B cell (primary cell): ENCODE measurements around the gene RNF227. TPM values are rescaled to one million over a fixed set of nuclear protein-coding genes. Genes with fewer than 3 reads are reported as not detected.
A peak's percentile ranks its signal among the peaks of the same experiment; 100 is the strongest.

Experiments used
- ATAC-seq: fragments of 200-7000 bp; cut with Tn5 transposase; one replicate; pipeline ENCODE4 v1.10.0; 2021; ENCODE audit warnings: low read depth, mild to moderate bottlenecking, moderate number of reproducible peaks, moderate library complexity
- CTCF ChIA-PET: fragments of 350-600 bp; sonication (Branson Sonifier 250); formaldehyde crosslinking; loops from one replicate; lab custom pipeline; 2021; ENCODE audit warnings: antibody characterized with exemption, inconsistent platforms; lab: Charles Lee
- POLR2A ChIA-PET: fragments of 350-600 bp; sonication (Branson Sonifier 250); formaldehyde crosslinking; loops from one replicate; lab custom pipeline; 2021; ENCODE audit warnings: antibody characterized with exemption; lab: Charles Lee
- DNase-seq: peaks from one replicate; pipeline ENCODE4 v3.0.0; 2013
- H2AFZ ChIP-seq: 2 replicates; pipeline ENCODE4 v1.6.1; 2012; ENCODE audit warnings: mild to moderate bottlenecking, low read depth, low read length; ENCODE audit not compliant: insufficient read depth, poor library complexity, severe bottlenecking
- H3K27ac ChIP-seq, 2 donors: 1 replicate in 1 of 2; 2 replicates in 1 of 2; pipeline ENCODE4 v1.5.1; 2012 to 2013; ENCODE audit warnings: low read length in 2 of 2, mild to moderate bottlenecking in 2 of 2, moderate library complexity in 1 of 2
- H3K27me3 ChIP-seq, 4 experiments: fragments of 200-600 bp in 1 of 4; sonication (generic) in 1 of 4; replicated peaks in 1 of 4; 1 replicate in 2 of 4; 2 replicates in 2 of 4; pipeline versions ENCODE4 v1.6.1 to v1.7.0; 2013 to 2016; ENCODE audit warnings: low read length in 3 of 4, mild to moderate bottlenecking in 2 of 4, mixed read lengths in 1 of 4, moderate library complexity in 1 of 4; ENCODE audit not compliant: insufficient read depth in 4 of 4, control insufficient read depth in 3 of 4; ENCODE audit errors: control extremely low read depth in 1 of 4
- H3K36me3 ChIP-seq, 2 experiments: replicated peaks in 1 of 2; 1 replicate in 1 of 2; 2 replicates in 1 of 2; pipeline versions ENCODE4 v1.6.1 to v1.7.1; 2013; ENCODE audit warnings: low read length in 1 of 2; ENCODE audit not compliant: insufficient read depth in 2 of 2, control insufficient read depth in 1 of 2; ENCODE audit errors: control extremely low read depth in 1 of 2, extremely low read depth in 1 of 2
- H3K4me1 ChIP-seq, 2 donors: fragments of 200-600 bp in 1 of 2; sonication (generic) in 1 of 2; 1 replicate in 1 of 2; 2 replicates in 1 of 2; pipeline versions ENCODE4 v1.5.1 to v1.6.1; 2013 to 2017; ENCODE audit warnings: low read length in 2 of 2; ENCODE audit not compliant: control insufficient read depth in 2 of 2, insufficient read depth in 2 of 2
- H3K4me2 ChIP-seq: replicated peaks from 2 replicates; pipeline ENCODE3; 2012; ENCODE audit warnings: mild to moderate bottlenecking, low read depth, low read length; ENCODE audit not compliant: poor library complexity, severe bottlenecking
- H3K4me3 ChIP-seq, 5 experiments: fragments of 200-600 bp in 1 of 5; sonication (generic) in 1 of 5; 1 replicate in 3 of 5; 2 replicates in 2 of 5; pipeline versions ENCODE4 v1.5.1 to v1.7.0; 2011 to 2016; ENCODE audit warnings: low read length in 4 of 5, mild to moderate bottlenecking in 4 of 5, low read depth in 2 of 5, control low read depth in 1 of 5, moderate library complexity in 1 of 5; ENCODE audit not compliant: insufficient read depth in 1 of 5; ENCODE audit errors: control extremely low read depth in 1 of 5, extremely low read depth in 1 of 5
- H3K79me2 ChIP-seq: fragments of 200-600 bp; sonication (generic); one replicate; pipeline ENCODE4 v1.6.0; 2016; ENCODE audit warnings: low read length; ENCODE audit not compliant: control insufficient read depth, insufficient read depth
- H3K9ac ChIP-seq: fragments of 200-600 bp; sonication (generic); 2 replicates; pipeline ENCODE4 v1.6.1; 2017; ENCODE audit warnings: mild to moderate bottlenecking, low read length, moderate library complexity
- H3K9me3 ChIP-seq, 3 donors: one replicate each; pipeline versions ENCODE4 v1.6.1 to v1.7.1; 2013; ENCODE audit warnings: low read length in 2 of 3; ENCODE audit not compliant: control insufficient read depth in 2 of 3, insufficient read depth in 1 of 3; ENCODE audit errors: control extremely low read depth in 1 of 3
- H4K20me1 ChIP-seq: 2 replicates; pipeline ENCODE4 v1.6.0; 2012; ENCODE audit warnings: mild to moderate bottlenecking, low read length; ENCODE audit not compliant: insufficient read depth, control insufficient read depth, poor library complexity, severe bottlenecking
- H3K27ac Mint-ChIP-seq: one replicate; pipeline ENCODE4 v1.8.0; 2021; ENCODE audit warnings: mixed read lengths
- H3K27me3 Mint-ChIP-seq: one replicate; pipeline ENCODE4 v1.8.0; 2021; ENCODE audit warnings: mixed read lengths
- H3K4me1 Mint-ChIP-seq: one replicate; pipeline ENCODE4 v1.8.0; 2021; ENCODE audit warnings: mixed read lengths
- H3K4me3 Mint-ChIP-seq: one replicate; pipeline ENCODE4 v1.8.0; 2021; ENCODE audit warnings: mixed read lengths
- H3K9me3 Mint-ChIP-seq: one replicate; pipeline ENCODE4 v1.8.0; 2022; ENCODE audit warnings: mixed read lengths; ENCODE audit not compliant: insufficient read depth
- EZH2 ChIP-seq: IDR thresholded peaks from 2 replicates; pipeline ENCODE4 v1.6.1; 2012; ENCODE audit warnings: borderline replicate concordance, low read depth, mild to moderate bottlenecking, moderate library complexity, low read length; ENCODE audit not compliant: insufficient read depth, poor library complexity, severe bottlenecking
- WGBS: methylation state at CpG from one replicate; pipeline ENCODE4 v1.1.5; 2013; ENCODE audit warnings: missing lambda C conversion rate; ENCODE audit not compliant: insufficient coverage; 5-methylcytosine and 5-hydroxymethylcytosine counted together
- intact Hi-C: fragments of 100-400 bp; cut with micrococcal nuclease; formaldehyde crosslinking; loops from one replicate; pipeline ENCODE4 v1.10.0; 2022
- polyA plus RNA-seq: library from polyadenylated mRNA; depleted of rRNA; stranded (reverse); fragments of >200 nt; gene quantifications from 2 replicates; pipeline ENCODE4 v1.2.3, GENCODE V29; 2012
- total RNA-seq, 2 donors: library from RNA; stranded (reverse); fragments of 120-200 nt in 1 of 2; gene quantifications; 1 replicate in 1 of 2; 2 replicates in 1 of 2; pipeline versions ENCODE4 v1.2.3 to v1.2.4, GENCODE V29; 2013 to 2022
- TF ChIP-seq, protein P1 (sequence below): fragments of 200-600 bp; IDR thresholded peaks from one replicate; pipeline ENCODE4 v1.8.0; 2022; ENCODE audit warnings: antibody characterized with exemption, mild to moderate bottlenecking

The RNF227 gene
- total and polyA plus RNA-seq, 2 donors (not counting 1 experiment from before 2014, with no cell fraction given): 3.8 to 11.8 TPM

DNA sequence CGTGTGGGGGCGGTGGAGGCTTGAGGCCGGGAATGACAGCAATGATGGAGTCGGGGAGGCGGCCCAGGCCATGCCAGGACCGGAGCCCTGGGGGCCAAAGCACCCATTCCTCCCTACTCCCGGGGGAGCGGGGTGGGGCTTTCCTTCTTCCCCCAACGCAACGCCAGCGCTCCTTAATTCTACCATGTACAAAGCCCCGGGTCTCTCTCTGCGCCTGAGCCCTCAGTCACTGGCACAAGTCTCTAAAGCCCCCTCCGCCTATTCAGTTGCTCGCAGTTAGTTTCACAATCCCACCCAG, 245 bp upstream of the RNF227 start:
- WGBS: 66% methylated on average over 13 of the region's 15 CpGs
- Histone ChIP-seq H3K79me2 (no peaks in the 10 kb centered on the region), H3K4me2 (peak overlapping the region; percentile 94), H3K9ac (peak overlapping the region; percentile 84), H3K4me3 (peak overlapping the region in 4 of 5 experiments; percentile 57 to 78 (median 76)), H3K27ac (peak overlapping the region; percentile 67 to 75), H3K4me1 (peaks cover 16 to 20% of the 10 kb centered on the region in 2 donors), H3K27me3 (no peaks in the 10 kb centered on the region), H3K9me3 (no peaks in the 10 kb centered on the region), H4K20me1 (no peaks in the 10 kb centered on the region), H2AFZ (peak overlapping the region; percentile 98), H3K36me3 (peaks cover 2 to 8% of the 10 kb centered on the region in 2 experiments)
- Mint-ChIP-seq H3K27ac (peak overlapping the region; percentile 85), H3K9me3 (no peaks in the 10 kb centered on the region), H3K4me1 (peaks cover 24% of the 10 kb centered on the region), H3K27me3 (no peaks in the 10 kb centered on the region), H3K4me3 (peak overlapping the region; percentile 93)
- TF ChIP-seq, protein P1, sequence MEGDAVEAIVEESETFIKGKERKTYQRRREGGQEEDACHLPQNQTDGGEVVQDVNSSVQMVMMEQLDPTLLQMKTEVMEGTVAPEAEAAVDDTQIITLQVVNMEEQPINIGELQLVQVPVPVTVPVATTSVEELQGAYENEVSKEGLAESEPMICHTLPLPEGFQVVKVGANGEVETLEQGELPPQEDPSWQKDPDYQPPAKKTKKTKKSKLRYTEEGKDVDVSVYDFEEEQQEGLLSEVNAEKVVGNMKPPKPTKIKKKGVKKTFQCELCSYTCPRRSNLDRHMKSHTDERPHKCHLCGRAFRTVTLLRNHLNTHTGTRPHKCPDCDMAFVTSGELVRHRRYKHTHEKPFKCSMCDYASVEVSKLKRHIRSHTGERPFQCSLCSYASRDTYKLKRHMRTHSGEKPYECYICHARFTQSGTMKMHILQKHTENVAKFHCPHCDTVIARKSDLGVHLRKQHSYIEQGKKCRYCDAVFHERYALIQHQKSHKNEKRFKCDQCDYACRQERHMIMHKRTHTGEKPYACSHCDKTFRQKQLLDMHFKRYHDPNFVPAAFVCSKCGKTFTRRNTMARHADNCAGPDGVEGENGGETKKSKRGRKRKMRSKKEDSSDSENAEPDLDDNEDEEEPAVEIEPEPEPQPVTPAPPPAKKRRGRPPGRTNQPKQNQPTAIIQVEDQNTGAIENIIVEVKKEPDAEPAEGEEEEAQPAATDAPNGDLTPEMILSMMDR: no peak
- no peak for TF ChIP-seq EZH2
- POLR2A ChIA-PET: interaction anchor here (1.0 to 2.0 kb wide), 6 partner anchors 12 to 332 kb away, joined by 3 to 21 read pairs (median 4); partner anchors contain the start of genes CNTROB, CTC1, NAA38 and TRAPPC1
- CTCF ChIA-PET: interaction anchor here (0.6 to 16.7 kb wide), 21 partner anchors 15 to 379 kb away, joined by 3 to 284 read pairs (median 4); partner anchors contain the start of genes CNTROB, KCNAB3, SLC25A35 and TRAPPC1
- DNase-seq (no peak), ATAC-seq (no peak)
- intact Hi-C loops: loop anchor here (5.0 kb wide), 1 partner anchor 59 kb away; the partner anchor contains the start of genes CYB5D1, NAA38 and TMEM88

DNA sequence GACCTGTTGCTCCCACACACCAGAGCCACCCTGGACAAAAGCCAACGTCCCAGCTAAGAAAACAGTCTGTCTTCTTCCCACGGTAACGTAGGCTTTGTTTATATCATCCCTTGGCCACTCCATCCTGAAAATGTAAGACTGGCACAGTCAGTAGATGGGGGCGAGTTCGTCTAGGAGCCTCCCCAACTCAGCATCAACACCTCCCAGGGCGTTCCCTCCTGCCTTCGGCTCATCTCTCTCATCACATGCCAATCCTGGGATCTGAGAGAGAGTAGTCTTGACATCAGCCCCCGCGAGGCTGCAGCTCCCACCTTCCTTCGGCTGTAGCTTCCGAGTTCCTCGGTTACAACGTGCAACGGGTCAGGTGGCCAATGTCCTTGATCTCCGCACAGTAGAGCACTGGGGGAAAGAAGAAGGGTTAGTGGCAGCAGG, 894 bp downstream of the RNF227 start:
- no peaks in the 10 kb centered on the region for H3K27me3 Mint-ChIP-seq
- Histone ChIP-seq H3K9ac (peak overlapping the region; percentile 84), H3K27me3 (no peaks in the 10 kb centered on the region), H3K4me1 (peaks cover 16 to 20% of the 10 kb centered on the region in 2 donors), H4K20me1 (no peaks in the 10 kb centered on the region), H3K27ac (peak overlapping the region; percentile 69 to 75), H3K36me3 (peaks cover 2 to 15% of the 10 kb centered on the region in 2 experiments), H3K79me2 (no peaks in the 10 kb centered on the region), H3K4me3 (peak overlapping the region; percentile 9 to 81 (median 76)), H2AFZ (peak overlapping the region; percentile 98), H3K9me3 (no peaks in the 10 kb centered on the region), H3K4me2 (peak overlapping the region; percentile 94)
- no peaks in the 10 kb centered on the region for H3K9me3 Mint-ChIP-seq
- peak overlapping the region; percentile 93 for H3K4me3 Mint-ChIP-seq
- no peak for TF ChIP-seq EZH2
- TF ChIP-seq, protein P1: no peak
- WGBS: 2% methylated on average over 13 of the region's 15 CpGs
- H3K27ac Mint-ChIP-seq: peak overlapping the region; percentile 93
- no peak for DNase-seq
- ChIA-PET CTCF (interaction anchor here (0.6 to 16.7 kb wide), 19 partner anchors 16 to 380 kb away, joined by 3 to 284 read pairs (median 4); partner anchors contain the start of genes CNTROB, KCNAB3, SLC25A35 and TRAPPC1), POLR2A (interaction anchor here (1.0 to 2.0 kb wide), 6 partner anchors 17 to 333 kb away, joined by 3 to 21 read pairs (median 4); partner anchors contain the start of genes BORCS6, CNTROB, CTC1 and NAA38)
- no peak for ATAC-seq
- peaks cover 24% of the 10 kb centered on the region for H3K4me1 Mint-ChIP-seq
- intact Hi-C loops: loop anchor here (1.0 to 5.0 kb wide), 3 partner anchors 17 to 58 kb away; partner anchors contain the start of genes CNTROB, CYB5D1, NAA38 and TMEM88
